Gastroesophageal sphincter (tissue), 4 donors: ENCODE results near the gene EMP2. TPM values are rescaled to one million over a fixed set of nuclear protein-coding genes. Genes with fewer than 3 reads are reported as not detected.

ENCODE experiments used
- ATAC-seq: fragments of 150-250 bp; one replicate; pipeline ENCODE4 v1.9.1; 2016; ENCODE audit warnings: mild to moderate bottlenecking, moderate library complexity
- H3K27ac ChIP-seq, 4 donors: fragments of 200-600 bp; sonication (generic) in 3 of 4; 1 replicate in 3 of 4; 2 replicates in 1 of 4; pipeline ENCODE4 v1.5.1; 2016 to 2019
- H3K27me3 ChIP-seq: fragments of 200-600 bp; sonication (generic); one replicate; pipeline ENCODE4 v1.5.1; 2019
- H3K36me3 ChIP-seq, 2 donors: fragments of 200-600 bp; sonication (generic); one replicate each; pipeline ENCODE4 v1.5.1; 2019; ENCODE audit warnings: control low read depth in 1 of 2
- H3K4me1 ChIP-seq, 3 donors: fragments of 200-600 bp; sonication (generic); 1 replicate in 2 of 3; 2 replicates in 1 of 3; pipeline ENCODE4 v1.5.1; 2016 to 2019; ENCODE audit warnings: control low read depth in 2 of 3
- H3K4me3 ChIP-seq, 2 donors: fragments of 200-600 bp; sonication (generic); one replicate each; pipeline ENCODE4 v1.5.1; 2019; ENCODE audit warnings: mild to moderate bottlenecking in 1 of 2, moderate library complexity in 1 of 2
- H3K9me3 ChIP-seq, 3 donors: fragments of 200-600 bp; sonication (generic); one replicate each; pipeline ENCODE4 v1.5.1; 2017 to 2019; ENCODE audit warnings: control low read depth in 2 of 3
- CTCF ChIP-seq, 4 experiments: fragments of 200-600 bp in 2 of 4; fragments of 450-650 bp in 2 of 4; sonication (generic) in 1 of 4; IDR thresholded peaks; one replicate each; pipeline ENCODE4 v1.5.1; 2017 to 2019; ENCODE audit warnings: antibody characterized with exemption in 4 of 4, mild to moderate bottlenecking in 2 of 4, moderate library complexity in 2 of 4
- EP300 ChIP-seq: sonication (generic); formaldehyde crosslinking; IDR thresholded peaks from one replicate; pipeline ENCODE4 v1.6.1; 2017; ENCODE audit warnings: antibody characterized with exemption, mild to moderate bottlenecking
- POLR2A ChIP-seq, 2 donors: fragments of 450-650 bp; IDR thresholded peaks; one replicate each; pipeline ENCODE4 v1.6.1; 2017; ENCODE audit warnings: antibody characterized with exemption in 2 of 2, mild to moderate bottlenecking in 2 of 2, moderate library complexity in 1 of 2
- POLR2AphosphoS5 ChIP-seq: sonication (generic); formaldehyde crosslinking; IDR thresholded peaks from one replicate; pipeline ENCODE4 v1.6.1; 2017; ENCODE audit warnings: antibody characterized with exemption
- WGBS, 2 donors: methylation state at CpG; one replicate each; pipeline ENCODE4 v1.1.5; 2018; ENCODE audit warnings: low coverage in 1 of 2; 5-methylcytosine and 5-hydroxymethylcytosine counted together
- total RNA-seq, 4 donors: library from RNA; depleted of rRNA; stranded (reverse); fragments of >200 nt; gene quantifications; one replicate each; pipeline ENCODE4 v1.1.0, GENCODE V29; 2016

Gene EMP2
- total RNA-seq, 4 donors from 2014 or later, result 52.8 to 94.7 (median 69.7) TPM

GRCh38 chr16:10543231-10543977, 37.0 kb downstream of the EMP2 start:
- H3K4me3 ChIP-seq, result no peak overlapping the region
- H3K4me1 ChIP-seq, result peaks cover 0 to 6% (median 2%) of the 10 kb centered on the region in 3 donors
- WGBS, 2 donors, result 83 to 96% methylated on average over 7 to 15 of the region's 16 CpGs
- no peak overlapping the region for H3K27ac ChIP-seq
- H3K9me3 ChIP-seq, result peaks cover 0 to 2% (median 0%) of the 10 kb centered on the region in 3 donors
- no peak for ATAC-seq
- no peaks in the 10 kb centered on the region for H3K27me3 ChIP-seq
- peaks cover 0 to 94% of the 10 kb centered on the region in 2 donors for H3K36me3 ChIP-seq
- no peak for TF ChIP-seq EP300
- TF ChIP-seq CTCF (IDR thresholded peaks at IDR 0.05), result no peak
- TF ChIP-seq POLR2AphosphoS5, result no peak
- no peak for TF ChIP-seq POLR2A (IDR thresholded peaks at IDR 0.05)

GRCh38 chr16:10541366-10541765, 39.0 kb downstream of the EMP2 start:
- no peak overlapping the region for H3K4me3 ChIP-seq
- no peak for TF ChIP-seq POLR2AphosphoS5
- no peak for TF ChIP-seq POLR2A (IDR thresholded peaks at IDR 0.05)
- no peak for TF ChIP-seq CTCF (IDR thresholded peaks at IDR 0.05)
- TF ChIP-seq EP300, result no peak
- peaks cover 0 to 6% (median 2%) of the 10 kb centered on the region in 3 donors for H3K4me1 ChIP-seq
- 68 to 79% methylated on average over 4 to 7 of the region's 7 CpGs for WGBS, 2 donors
- H3K27me3 ChIP-seq, result no peaks in the 10 kb centered on the region
- H3K9me3 ChIP-seq, result no peaks in the 10 kb centered on the region
- no peak overlapping the region for H3K27ac ChIP-seq
- H3K36me3 ChIP-seq, result peaks cover 0 to 99% of the 10 kb centered on the region in 2 donors
- peak; percentile 49 for ATAC-seq

- 83 to 85% methylated on average over 4 of the region's 5 CpGs for WGBS, 2 donors
- Histone ChIP-seq H3K27me3 (no peaks in the 10 kb centered on the region), H3K4me3 (no peak overlapping the region), H3K4me1 (peaks cover 0 to 6% (median 2%) of the 10 kb centered on the region in 3 donors), H3K27ac (no peak overlapping the region), H3K36me3 (peaks cover 0 to 99% of the 10 kb centered on the region in 2 donors), H3K9me3 (no peaks in the 10 kb centered on the region)
- ATAC-seq, result no peak
- TF ChIP-seq EP300, result no peak
Observed at GRCh38 chr16:10539793-10540192, 40.6 kb downstream of the EMP2 start.

- Histone ChIP-seq H3K27me3 (no peaks in the 10 kb centered on the region), H3K4me3 (no peak overlapping the region), H3K27ac (no peak overlapping the region), H3K36me3 (peaks cover 0 to 99% of the 10 kb centered on the region in 2 donors), H3K9me3 (no peaks in the 10 kb centered on the region), H3K4me1 (peaks cover 0 to 6% (median 2%) of the 10 kb centered on the region in 3 donors)
- TF ChIP-seq POLR2A (IDR thresholded peaks at IDR 0.05), result no peak
- no peak for TF ChIP-seq CTCF (IDR thresholded peaks at IDR 0.05)
- no peak for TF ChIP-seq POLR2AphosphoS5
- TF ChIP-seq EP300, result no peak
- WGBS, 2 donors, result 20 to 78% methylated on average over 1 to 4 of the region's 8 CpGs
- ATAC-seq, result no peak
Observed at GRCh38 chr16:10539236-10539635, 41.2 kb downstream of the EMP2 start.

GRCh38 chr16:10538583-10538982, 41.8 kb downstream of the EMP2 start:
- Histone ChIP-seq H3K27ac (no peak overlapping the region), H3K9me3 (no peaks in the 10 kb centered on the region), H3K4me3 (no peak overlapping the region), H3K36me3 (peaks cover 0 to 99% of the 10 kb centered on the region in 2 donors), H3K4me1 (peaks cover 0 to 6% (median 2%) of the 10 kb centered on the region in 3 donors), H3K27me3 (no peaks in the 10 kb centered on the region)
- WGBS, 2 donors, result 92 to 100% methylated on average over 1 to 2 of the region's 2 CpGs
- ATAC-seq, result no peak
- TF ChIP-seq EP300 (no peak), POLR2A (IDR thresholded peaks at IDR 0.05) (no peak), POLR2AphosphoS5 (no peak), CTCF (IDR thresholded peaks at IDR 0.05) (no peak)
